Measurements from ENCODE around the gene FNDC7.
"Not testable (repeated sequence)": the region's sequence is repeated elsewhere in the genome, so short reads cannot be mapped to it uniquely, and the experiment has no call there.

Gene FNDC7

DNA sequence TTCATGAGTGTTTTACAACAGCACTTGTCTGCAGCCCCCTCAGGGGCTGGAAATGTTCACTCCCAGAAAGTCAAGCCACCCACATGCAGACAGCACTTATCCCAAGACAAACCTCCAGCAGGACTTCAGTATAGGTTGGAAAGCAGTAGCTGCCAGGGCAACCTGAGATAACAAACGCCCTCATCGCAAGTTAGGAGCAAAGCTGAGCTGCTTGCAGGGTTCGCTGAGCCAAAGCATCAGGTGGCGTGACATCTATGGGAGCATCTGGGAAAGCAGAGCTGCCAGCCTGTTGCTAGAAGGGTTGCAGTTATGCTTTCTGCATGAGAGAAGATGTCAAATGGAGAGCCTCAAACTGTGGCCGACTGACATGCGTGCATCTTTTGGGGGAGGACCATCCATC lies 29.5 kb downstream of the FNDC7 start:
- no peak for DNase-seq (ENCODE audit: low spot score)

DNA sequence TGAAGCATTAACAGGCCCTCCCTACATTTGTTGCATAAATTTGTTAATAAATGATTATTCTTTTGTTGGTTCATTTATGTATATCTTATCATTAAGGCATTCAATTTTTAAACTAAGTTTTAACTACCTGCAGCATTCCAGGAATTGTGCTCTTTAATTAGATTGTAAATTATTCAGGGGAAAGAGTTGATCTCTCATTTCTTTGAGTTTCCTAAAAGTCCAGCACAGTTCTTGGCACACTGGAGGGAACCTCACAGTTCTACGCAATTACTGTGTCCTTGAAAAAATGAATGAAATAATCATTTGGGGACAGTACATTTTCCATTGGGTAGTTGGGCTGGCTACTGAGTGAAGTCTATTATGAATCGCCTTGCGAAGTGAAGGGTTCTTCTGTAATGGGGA lies 33.3 kb downstream of the FNDC7 start:
- DNase-seq (ENCODE audit: low spot score): no peak

DNA sequence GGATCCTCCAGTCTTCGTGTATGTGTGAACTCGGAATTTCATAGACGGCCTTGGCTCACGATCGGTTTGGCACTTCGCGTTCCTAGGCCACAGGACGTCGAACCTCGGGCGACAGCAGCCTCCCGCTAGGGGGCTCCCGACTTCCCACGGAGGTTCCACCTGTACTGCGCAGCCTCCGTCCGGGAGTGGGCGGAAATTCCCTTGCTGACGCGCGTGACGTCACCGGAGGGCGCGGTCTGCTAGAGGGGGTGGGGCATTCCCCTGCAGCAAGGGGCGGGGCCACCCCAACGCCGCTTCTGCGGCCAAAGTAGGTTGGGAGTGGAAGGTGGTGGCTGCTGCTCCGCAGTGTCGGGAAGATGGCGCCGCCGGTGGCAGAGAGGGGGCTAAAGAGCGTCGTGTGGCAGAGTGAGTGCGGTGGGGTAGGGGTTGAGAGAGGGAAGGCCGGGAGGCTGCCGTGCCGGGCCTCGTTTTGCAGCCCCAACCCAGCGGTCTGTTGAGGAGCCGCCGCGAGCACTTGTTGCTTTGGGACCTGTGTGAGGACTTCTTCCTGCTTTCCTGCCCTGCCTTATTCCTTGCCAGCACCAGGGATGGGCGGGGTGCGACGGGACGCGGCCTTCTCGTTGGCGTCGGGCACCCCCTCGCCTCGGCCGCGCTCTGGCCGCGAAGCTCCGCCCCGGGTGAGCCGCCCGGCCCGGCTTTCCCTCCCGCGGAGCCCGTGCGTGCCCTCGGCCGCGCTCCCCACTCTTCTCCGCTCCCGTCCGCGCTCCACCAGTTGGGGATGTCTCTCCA lies 33.9 kb downstream of the FNDC7 start, which contains the start of gene STXBP3:
STXBP3 (plus strand) TSS at position 293 of the 789 bp plus-strand sequence; CDS start at position 357, 64 bp downstream.
- DNase-seq (ENCODE audit: low spot score): peak; percentile 98

DNA sequence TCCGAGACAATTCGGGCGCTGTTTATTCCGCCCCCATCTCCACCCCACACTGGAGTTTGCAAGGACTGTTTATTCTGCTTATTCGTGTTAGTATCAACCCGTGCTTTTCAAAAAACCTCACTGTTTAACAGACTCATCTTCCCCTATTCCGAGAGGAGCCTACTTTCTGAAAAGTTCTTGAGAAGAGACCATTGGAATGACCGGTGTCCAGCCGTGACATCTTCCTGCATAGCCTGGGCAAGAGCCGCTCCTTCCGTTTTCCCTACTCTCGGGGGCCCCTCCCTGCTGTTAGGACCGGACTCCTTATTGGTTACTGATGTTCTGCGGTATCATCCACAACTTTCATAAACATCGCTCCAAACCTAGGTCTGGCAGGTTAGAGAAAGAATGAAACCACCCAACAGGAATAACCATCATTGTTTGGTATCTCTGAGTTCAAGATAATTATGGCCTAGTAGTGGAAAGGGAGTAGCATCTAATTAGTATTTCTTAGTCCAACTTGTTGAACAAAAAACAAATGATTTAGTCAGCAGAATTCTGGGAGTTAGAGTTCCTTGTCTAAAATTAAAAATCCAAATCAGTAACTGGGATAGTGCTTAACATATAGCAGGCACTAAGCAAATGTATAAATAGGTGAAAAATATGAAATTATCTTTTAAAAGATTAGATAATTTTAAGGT lies 34.6 kb downstream of the FNDC7 start:
- DNase-seq (ENCODE audit: low spot score): peak; percentile 68

DNA sequence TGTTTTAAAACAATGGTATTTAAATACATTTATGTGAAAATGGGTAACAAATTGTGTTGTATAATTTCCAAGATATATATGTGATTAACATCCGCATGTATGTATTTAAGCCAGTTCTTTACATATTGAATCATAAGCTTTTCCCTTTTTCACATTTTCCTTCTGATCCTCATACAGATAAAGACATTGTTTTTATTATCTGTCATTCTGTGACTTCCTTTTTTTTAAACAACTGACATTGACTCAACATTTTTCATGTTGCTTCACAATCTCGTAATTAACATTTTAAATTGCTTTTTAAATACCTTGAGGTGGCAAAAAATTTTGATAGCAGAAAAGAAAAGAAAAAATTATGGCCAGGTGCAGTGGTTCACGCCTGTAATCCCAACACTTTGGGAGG lies 35.2 kb downstream of the FNDC7 start:
- no peak for DNase-seq (ENCODE audit: low spot score)

DNA sequence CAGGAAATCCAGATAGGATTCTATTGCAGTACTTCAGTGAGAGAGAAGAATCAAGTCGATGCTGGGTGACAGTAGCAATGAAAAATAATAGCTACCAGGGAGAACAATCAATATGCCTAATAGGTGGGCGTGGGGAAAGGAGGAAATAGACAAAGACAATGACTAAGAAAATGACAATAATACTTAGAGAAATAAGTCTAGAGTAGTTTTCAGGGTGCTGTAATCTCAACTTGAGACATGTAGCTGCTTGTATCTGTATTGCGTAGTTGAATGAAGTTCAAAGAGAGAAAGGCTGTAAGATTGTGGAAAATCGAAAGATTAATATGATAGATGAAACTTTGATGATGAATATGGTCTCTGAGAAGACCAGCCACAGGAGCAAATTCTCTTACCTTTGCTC lies 36.4 kb downstream of the FNDC7 start:
- DNase-seq (ENCODE audit: low spot score): no peak

DNA sequence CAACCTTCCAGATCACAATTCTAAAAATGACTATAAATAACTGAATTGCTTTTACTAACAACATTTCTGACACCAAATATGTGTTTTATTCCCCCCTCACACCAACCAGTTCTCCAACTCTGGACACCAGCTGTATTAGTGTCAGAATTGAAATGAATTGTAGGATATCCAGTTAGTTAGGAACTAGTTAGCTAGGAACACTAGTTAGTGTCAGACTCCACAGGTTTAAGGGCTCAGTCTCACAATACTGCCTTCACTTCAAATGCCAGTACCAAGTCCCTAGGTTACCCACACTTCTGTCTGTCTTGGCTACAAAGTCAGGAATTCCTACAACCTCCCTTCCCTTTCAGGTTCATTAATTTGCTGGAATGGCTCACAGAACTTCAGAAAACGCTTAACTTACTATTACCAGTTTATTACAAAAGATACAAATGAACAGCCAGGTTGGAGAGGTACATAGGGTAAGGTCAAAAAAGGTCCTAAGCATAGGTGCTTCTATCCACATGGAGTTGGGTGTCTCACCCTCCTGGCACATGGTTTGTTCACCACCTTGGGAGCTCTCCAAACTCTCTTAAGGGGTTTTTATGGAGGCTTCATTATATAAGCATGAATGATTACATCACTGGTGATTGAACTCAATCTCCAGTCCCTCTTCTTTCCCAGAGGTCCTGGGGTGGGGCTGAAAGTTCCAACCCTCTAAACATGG lies 37.9 kb downstream of the FNDC7 start:
- no peak for DNase-seq (ENCODE audit: low spot score)

DNA sequence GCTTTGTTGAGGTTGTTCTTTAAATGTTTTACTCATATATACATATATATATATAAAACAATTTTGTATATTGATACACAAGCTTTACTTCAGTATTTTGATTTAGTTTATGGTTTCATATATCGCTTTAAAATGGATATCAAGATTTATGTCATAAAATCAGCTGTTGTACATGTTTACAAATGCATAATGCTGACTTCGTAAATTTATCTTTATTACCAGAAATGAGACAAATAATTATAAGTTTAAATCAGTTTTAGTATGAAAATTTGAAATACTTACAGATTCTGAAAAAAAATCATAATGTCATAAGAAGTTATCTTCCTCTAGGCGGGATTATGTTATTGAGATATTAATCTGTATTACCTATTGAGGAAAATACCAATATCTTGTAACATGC lies 40.7 kb downstream of the FNDC7 start:
- no peak for DNase-seq (ENCODE audit: low spot score)

DNA sequence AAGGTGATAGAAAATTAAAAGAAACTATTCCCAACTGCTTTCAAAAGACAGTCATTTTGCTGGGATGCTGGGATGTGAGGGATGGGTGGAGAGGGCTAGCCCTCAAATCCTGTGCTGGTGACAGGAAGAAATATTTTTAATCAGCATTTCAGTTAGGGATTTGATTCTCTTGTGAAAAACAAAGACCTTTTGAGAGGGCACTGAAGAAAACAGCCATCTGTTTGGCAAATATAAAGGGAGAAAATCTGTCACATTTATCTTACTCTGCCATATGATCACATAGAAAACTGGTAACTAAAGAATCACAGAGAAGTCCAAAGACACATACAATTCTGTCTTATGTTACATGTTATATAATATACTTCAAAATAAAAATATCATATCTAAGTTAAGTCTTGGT lies 46.1 kb downstream of the FNDC7 start:
- DNase-seq (ENCODE audit: low spot score): no peak

DNA sequence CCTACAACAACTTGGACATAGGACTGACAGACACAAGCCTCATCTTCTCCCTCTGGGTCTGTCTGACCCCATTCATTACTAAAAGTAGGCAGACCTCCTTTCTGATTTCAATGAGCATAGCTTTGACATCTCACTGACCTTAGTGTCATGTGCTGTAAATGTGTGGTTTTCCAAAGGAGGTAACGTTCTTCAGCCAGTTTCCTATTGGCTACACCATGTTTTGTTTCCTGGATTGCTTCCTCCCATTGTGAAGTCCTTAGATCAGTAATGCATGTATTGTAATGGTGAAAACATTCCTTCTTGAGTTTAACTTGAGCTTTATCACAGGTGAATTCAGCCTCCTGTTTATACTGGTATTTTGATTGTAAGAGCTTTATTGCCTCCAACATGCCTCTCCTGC lies 54.4 kb downstream of the FNDC7 start:
- DNase-seq (ENCODE audit: low spot score): no peak

DNA sequence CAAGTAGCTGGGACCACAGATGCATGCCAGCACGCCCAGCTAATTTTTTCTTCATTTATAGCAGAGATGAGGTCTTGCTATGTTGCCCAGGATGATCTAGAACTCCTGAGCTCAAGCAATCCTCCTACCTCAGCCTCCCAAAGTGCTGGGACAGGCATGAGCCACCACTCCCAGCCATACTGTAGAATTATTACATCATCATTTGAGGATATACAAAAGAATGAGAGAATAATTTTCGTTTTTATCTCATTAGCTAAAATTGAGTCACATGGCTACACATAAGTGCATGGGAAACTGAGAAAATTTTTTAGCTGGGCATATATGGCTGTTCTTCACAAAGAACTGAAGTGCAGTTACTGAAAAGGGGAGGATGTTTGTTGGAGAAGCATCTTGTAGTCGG lies 55.0 kb downstream of the FNDC7 start:
- DNase-seq (ENCODE audit: low spot score): no peak

DNA sequence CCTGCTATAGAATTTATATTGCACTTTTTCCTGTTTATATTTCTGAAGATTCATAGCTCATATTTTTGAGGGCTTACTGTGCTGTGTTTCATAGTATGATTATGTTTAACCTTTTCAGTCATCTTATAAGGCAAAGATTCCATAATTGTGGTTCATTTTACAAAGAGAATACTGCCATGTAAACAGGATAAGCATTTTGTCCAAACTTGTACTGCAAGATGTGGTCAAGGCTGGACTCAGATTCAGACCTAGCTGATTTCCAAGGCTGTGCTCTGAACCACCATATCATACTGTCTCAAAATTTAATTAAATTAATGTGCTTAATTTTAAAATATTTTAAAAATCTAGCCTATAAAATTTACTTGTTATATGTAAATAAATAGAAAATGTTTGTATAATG lies 65.1 kb downstream of the FNDC7 start:
- DNase-seq (ENCODE audit: low spot score): no peak

DNA sequence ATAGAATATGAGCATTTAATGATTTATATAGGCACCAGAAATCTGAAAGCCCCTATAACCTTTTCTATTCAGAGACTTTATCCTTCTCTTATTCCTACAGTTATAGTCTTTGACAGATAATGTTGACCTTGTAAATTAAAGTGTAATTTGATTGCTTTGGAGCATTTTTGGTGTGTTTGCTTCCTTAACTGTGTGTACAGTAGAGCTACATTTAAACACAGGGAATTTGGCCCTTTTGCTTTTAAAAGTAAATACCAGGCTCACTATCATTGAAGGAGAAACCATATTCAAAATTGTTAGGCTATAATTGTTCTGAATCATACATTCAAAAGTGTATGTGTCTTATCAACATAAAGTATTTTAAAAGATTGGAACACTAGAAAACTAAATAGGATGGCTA lies 66.7 kb downstream of the FNDC7 start:
- no peak for DNase-seq (ENCODE audit: low spot score)

DNA sequence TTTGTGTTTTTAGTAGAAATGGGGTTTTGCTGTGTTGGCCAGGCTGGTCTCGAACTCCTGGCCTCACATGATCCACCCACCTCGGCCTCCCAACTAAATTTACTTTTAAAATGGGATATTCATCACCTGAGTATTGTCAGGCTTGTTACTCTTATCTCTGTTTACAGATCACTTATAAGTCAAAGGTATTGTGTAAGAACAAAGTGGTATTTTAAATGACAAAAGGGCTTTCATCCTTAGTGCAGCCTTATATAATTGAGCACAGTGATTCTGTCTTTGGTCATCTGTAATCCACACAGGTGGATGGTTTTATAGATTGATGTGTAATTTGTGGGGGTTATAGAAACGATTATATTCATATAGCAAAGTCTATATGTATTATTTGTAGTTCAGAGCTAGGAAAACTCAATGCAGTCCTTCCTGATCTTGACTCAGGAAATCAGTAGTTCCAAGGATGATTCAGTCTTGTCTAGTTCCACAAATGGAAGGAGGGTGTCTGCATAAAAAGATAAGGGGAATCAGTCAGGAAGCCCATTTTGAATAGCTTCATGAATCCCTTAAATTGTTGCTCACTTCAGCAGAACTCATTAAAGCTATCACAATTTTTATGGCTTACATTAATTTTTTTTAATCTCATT lies 68.3 kb downstream of the FNDC7 start:
- DNase-seq (ENCODE audit: low spot score): no peak

DNA sequence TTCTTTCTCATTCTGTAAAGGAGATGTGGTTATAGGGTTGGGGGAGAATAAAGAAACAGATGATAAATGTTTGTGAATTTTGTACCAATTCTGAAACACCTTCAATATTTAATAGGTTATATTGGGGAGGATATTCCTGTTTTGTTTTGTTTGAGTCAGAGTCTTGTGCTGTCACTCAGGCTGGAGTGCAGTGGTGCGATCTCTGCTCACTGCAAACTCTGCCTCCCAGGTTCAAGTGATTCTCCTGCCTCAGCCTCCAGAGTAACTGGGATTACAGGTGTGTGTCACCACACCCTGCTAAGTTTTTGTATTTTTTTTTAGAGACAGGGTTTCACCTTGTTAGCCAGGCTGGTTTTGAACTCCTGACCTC lies 68.9 kb downstream of the FNDC7 start:
- DNase-seq (ENCODE audit: low spot score): not testable (repeated sequence)

DNA sequence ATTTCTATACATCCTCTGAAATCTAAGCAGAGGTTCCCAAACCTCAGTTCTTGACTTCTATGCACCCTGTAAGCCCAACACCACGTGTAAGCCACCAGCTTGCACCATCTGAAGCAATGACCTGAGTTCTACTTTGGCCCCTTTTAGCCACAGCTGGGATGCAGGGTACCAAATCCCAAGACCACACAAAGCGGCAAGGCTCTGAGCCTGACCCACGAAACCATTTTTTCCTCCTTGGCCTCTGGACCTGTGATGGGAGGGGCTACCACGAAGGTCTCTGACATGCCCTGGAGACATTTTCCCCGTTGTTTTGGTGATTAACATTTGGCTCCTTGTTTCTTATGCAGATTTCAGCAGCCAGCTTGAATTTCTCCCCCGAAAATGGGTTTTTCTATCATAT lies 72.6 kb downstream of the FNDC7 start:
- no peak for DNase-seq (ENCODE audit: low spot score)

DNA sequence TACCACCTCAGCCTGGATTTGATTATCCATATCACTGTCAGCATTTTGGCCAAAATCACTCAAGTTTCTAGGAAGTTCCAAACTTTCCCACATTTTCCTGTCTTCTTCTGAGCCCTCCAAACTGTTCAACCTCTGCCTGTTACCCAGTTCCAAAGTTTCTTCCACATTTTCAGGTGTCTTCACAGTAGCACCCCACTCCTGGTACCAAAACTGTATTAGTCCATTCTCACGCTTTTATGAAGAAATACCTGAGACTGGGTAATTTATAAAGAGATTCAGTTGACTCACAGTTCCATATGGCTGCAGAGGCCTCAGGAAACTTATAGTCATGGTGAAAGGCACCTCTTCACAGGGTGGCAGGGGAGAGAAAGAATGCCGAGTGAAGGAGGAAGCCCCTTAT lies 73.2 kb downstream of the FNDC7 start:
- no peak for DNase-seq (ENCODE audit: low spot score)

DNA sequence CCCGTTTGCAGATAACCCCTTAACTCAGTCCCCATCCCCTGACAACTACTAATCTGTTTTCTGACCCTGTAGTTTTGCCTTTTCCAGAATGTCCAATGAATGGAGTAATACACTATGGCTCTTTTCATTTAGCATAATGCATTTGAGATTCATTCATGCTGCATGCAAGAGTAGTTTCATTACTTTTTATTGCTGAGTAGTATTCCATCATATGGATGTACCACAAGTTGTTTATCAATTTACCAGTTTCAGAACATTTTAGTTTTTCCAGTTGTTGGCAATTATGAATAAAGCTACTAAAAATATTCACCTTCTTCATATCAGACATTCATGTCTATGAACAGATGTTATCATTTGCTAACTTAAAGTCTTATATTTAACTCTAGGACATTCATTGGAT lies 79.1 kb downstream of the FNDC7 start:
- DNase-seq (ENCODE audit: low spot score): no peak

Measured in NAMALWA (cell line).